ENCODE results near the gene FUT8.

The FUT8 gene

GRCh38 chr14:65549429-65549828 lies 136.9 kb downstream of the FUT8 start:
- no peak for TF ChIP-seq CTCF (conservative IDR thresholded peaks at IDR 0.05; ENCODE audit: low read depth, low read length)
- H3K4me3 ChIP-seq (ENCODE audit: low read depth, low read length) = no peak overlapping the region
- no peak for DNase-seq (ENCODE audit: low read depth)

GRCh38 chr14:65550779-65551643 lies 138.5 kb downstream of the FUT8 start:
- no peak for DNase-seq (ENCODE audit: low read depth)
- TF ChIP-seq CTCF (conservative IDR thresholded peaks at IDR 0.05; ENCODE audit: low read depth, low read length) = no peak
- no peak overlapping the region for H3K4me3 ChIP-seq (ENCODE audit: low read depth, low read length)

GRCh38 chr14:65552724-65553123 lies 140.2 kb downstream of the FUT8 start:
- DNase-seq (ENCODE audit: low read depth) = no peak
- no peak overlapping the region for H3K4me3 ChIP-seq (ENCODE audit: low read depth, low read length)
- TF ChIP-seq CTCF (conservative IDR thresholded peaks at IDR 0.05; ENCODE audit: low read depth, low read length) = no peak

GRCh38 chr14:65554837-65555236 lies 142.3 kb downstream of the FUT8 start:
- no peak for TF ChIP-seq CTCF (conservative IDR thresholded peaks at IDR 0.05; ENCODE audit: low read depth, low read length)
- no peak overlapping the region for H3K4me3 ChIP-seq (ENCODE audit: low read depth, low read length)
- no peak for DNase-seq (ENCODE audit: low read depth)

GRCh38 chr14:65555358-65555757 lies 142.8 kb downstream of the FUT8 start:
- no peak for DNase-seq (ENCODE audit: low read depth)
- H3K4me3 ChIP-seq (ENCODE audit: low read depth, low read length) = no peak overlapping the region
- no peak for TF ChIP-seq CTCF (conservative IDR thresholded peaks at IDR 0.05; ENCODE audit: low read depth, low read length)

GRCh38 chr14:65558363-65558762 lies 145.8 kb downstream of the FUT8 start:
- DNase-seq (ENCODE audit: low read depth) = no peak
- H3K4me3 ChIP-seq (ENCODE audit: low read depth, low read length) = no peak overlapping the region
- TF ChIP-seq CTCF (conservative IDR thresholded peaks at IDR 0.05; ENCODE audit: low read depth, low read length) = no peak

All from choroid plexus epithelial cell (primary cell).